A549 (cell line): ENCODE data around the gene RNPEP. TPM values are rescaled to one million over a fixed set of nuclear protein-coding genes. Genes with fewer than 3 reads are reported as not detected.
"Not testable (repeated sequence)": the region's sequence is repeated elsewhere in the genome, so short reads cannot be mapped to it uniquely, and the experiment has no call there.

Source experiments
- ATAC-seq, 2 experiments: fragments of 200-7000 bp in 1 of 2; fragments of >200 bp in 1 of 2; cut with Nextera tagmentation in 1 of 2; cut with Tn5 transposase in 1 of 2; 3 replicates each; pipeline versions ENCODE4 v1.8.0 to v1.9.1; 2018 to 2020; ENCODE audit warnings: mild to moderate bottlenecking in 1 of 2, moderate library complexity in 1 of 2
- CTCF ChIA-PET: fragments of 300-600 bp; sonication (Branson Sonifier 250); formaldehyde crosslinking; extraction: SDS; loops from one replicate; lab custom pipeline; 2021; ENCODE audit warnings: antibody characterized with exemption, inconsistent platforms; lab: Yijun Ruan, JAX
- POLR2A ChIA-PET: fragments of 350-600 bp; formaldehyde crosslinking; extraction: SDS; loops from one replicate; lab custom pipeline; 2021; ENCODE audit warnings: antibody characterized with exemption, inconsistent platforms; lab: Yijun Ruan, JAX
- DNase-seq, 2 experiments: peaks; one replicate each; pipeline versions ENCODE4 v3.0.0 to v3.0.0-alpha.2; 2011 to 2016; ENCODE audit warnings: low read depth in 1 of 2, low spot score in 1 of 2
- FAIRE-seq: peaks from 2 replicates; lab custom pipeline; 2011; peaks lifted over from hg19 to GRCh38; lab: Jason Lieb, UNC
- H3K27ac ChIP-seq, 2 experiments: fragments of >200 bp; sonication (Bioruptor Twin); formaldehyde crosslinking; 3 replicates each; pipeline ENCODE4 v1.5.1; 2016 to 2017
- H3K4me1 ChIP-seq: fragments of >200 bp; sonication (Bioruptor Twin); formaldehyde crosslinking; 3 replicates; pipeline ENCODE4 v1.6.1; 2016
- H3K4me2 ChIP-seq: fragments of >200 bp; sonication (Bioruptor Twin); formaldehyde crosslinking; 3 replicates; pipeline ENCODE4 v1.6.1; 2016
- H3K4me3 ChIP-seq: fragments of >200 bp; sonication (Bioruptor Twin); formaldehyde crosslinking; 3 replicates; pipeline ENCODE4 v1.5.1; 2016
- H3K9me3 ChIP-seq: fragments of >200 bp; sonication (Bioruptor Twin); formaldehyde crosslinking; 3 replicates; pipeline ENCODE4 v1.6.1; 2016
- ATOH8 ChIP-seq: fragments of 250-450 bp; sonication (Bioruptor Pico); IDR thresholded peaks from 2 replicates; pipeline ENCODE4 v1.5.0; 2020; ENCODE audit warnings: low read depth, mild to moderate bottlenecking, moderate library complexity
- CBX8 ChIP-seq: fragments of 200-600 bp; sonication (generic); IDR thresholded peaks from 2 replicates; pipeline ENCODE4 v1.6.1; 2016
- EHF ChIP-seq: fragments of 250-450 bp; sonication (Bioruptor Pico); IDR thresholded peaks from 2 replicates; pipeline ENCODE4 v1.5.0; 2020; ENCODE audit warnings: mild to moderate bottlenecking
- EP300 ChIP-seq, 2 experiments: fragments of >200 bp; sonication (Bioruptor Twin); formaldehyde crosslinking; IDR thresholded peaks; 2 replicates in 1 of 2; 3 replicates in 1 of 2; pipeline ENCODE4 v1.6.1; 2016 to 2017
- ESRRA ChIP-seq: fragments of 150-350 bp; IDR thresholded peaks from 2 replicates; pipeline ENCODE4 v1.6.1; 2014; ENCODE audit warnings: mild to moderate bottlenecking, low read length, borderline replicate concordance
- FOSL2 ChIP-seq, 2 experiments: fragments of 450-650 bp in 1 of 2; fragments of >200 bp in 1 of 2; sonication (Bioruptor Twin) in 1 of 2; formaldehyde crosslinking; IDR thresholded peaks; 2 replicates each; pipeline versions ENCODE4 v1.5.0 to v1.6.1; 2016 to 2020; ENCODE audit warnings: mild to moderate bottlenecking in 1 of 2, moderate library complexity in 1 of 2
- FOXS1 ChIP-seq: fragments of 250-450 bp; sonication (Bioruptor Pico); IDR thresholded peaks from 2 replicates; pipeline ENCODE4 v1.5.0; 2020; ENCODE audit warnings: mild to moderate bottlenecking, moderate library complexity
- GATA3 ChIP-seq: IDR thresholded peaks from 2 replicates; pipeline ENCODE4 v1.6.1; 2012; ENCODE audit warnings: borderline replicate concordance
- HDAC2 ChIP-seq: fragments of 200-600 bp; sonication (generic); IDR thresholded peaks from 2 replicates; pipeline ENCODE4 v1.6.1; 2016
- HEYL ChIP-seq: fragments of 250-450 bp; sonication (Bioruptor Pico); IDR thresholded peaks from 2 replicates; pipeline ENCODE4 v1.8.0; 2021; ENCODE audit warnings: mild to moderate bottlenecking, moderate library complexity
- HOXA7 ChIP-seq: fragments of 250-450 bp; sonication (Bioruptor Pico); IDR thresholded peaks from 2 replicates; pipeline ENCODE4 v1.5.0; 2020; ENCODE audit warnings: mild to moderate bottlenecking, moderate library complexity
- HOXB13 ChIP-seq: fragments of 250-450 bp; sonication (Bioruptor Pico); IDR thresholded peaks from 2 replicates; pipeline ENCODE4 v1.5.0; 2020; ENCODE audit warnings: low read depth, mild to moderate bottlenecking, moderate library complexity
- KDM1A ChIP-seq: fragments of 200-600 bp; sonication (generic); IDR thresholded peaks from 2 replicates; pipeline ENCODE4 v1.6.1; 2016; ENCODE audit warnings: low read depth, mild to moderate bottlenecking
- MAFK ChIP-seq: fragments of 450-650 bp; IDR thresholded peaks from 2 replicates; pipeline ENCODE4 v1.6.1; 2014; ENCODE audit not compliant: partially characterized antibody
- MAZ ChIP-seq: fragments of 150-350 bp; IDR thresholded peaks from 2 replicates; pipeline ENCODE4 v1.6.1; 2014; ENCODE audit warnings: antibody characterized with exemption, low read depth, low read length, borderline replicate concordance
- NFE2L2 ChIP-seq: fragments of 150-350 bp; conservative IDR thresholded peaks from 2 replicates; pipeline ENCODE4 v1.6.1; 2014; ENCODE audit warnings: low read length
- NR3C1 ChIP-seq: fragments of >200 bp; sonication (Bioruptor Twin); formaldehyde crosslinking; IDR thresholded peaks from 3 replicates; pipeline ENCODE4 v1.6.1; 2017
- PBX3 ChIP-seq: IDR thresholded peaks from 2 replicates; pipeline ENCODE4 v1.6.1; 2012
- RAD21 ChIP-seq, 2 experiments: fragments of >200 bp in 1 of 2; sonication (Bioruptor Twin) in 1 of 2; formaldehyde crosslinking in 1 of 2; IDR thresholded peaks in 1 of 2; conservative IDR thresholded peaks in 1 of 2; 2 replicates in 1 of 2; 3 replicates in 1 of 2; pipeline ENCODE4 v1.6.1; 2012 to 2018; ENCODE audit warnings: inconsistent platforms in 1 of 2
- RNF2 ChIP-seq: fragments of 200-600 bp; sonication (generic); IDR thresholded peaks from 2 replicates; pipeline ENCODE4 v1.6.1; 2016; ENCODE audit warnings: low read depth, mild to moderate bottlenecking, antibody characterized with exemption, moderate library complexity, borderline replicate concordance
- SMC3 ChIP-seq: fragments of >200 bp; sonication (Bioruptor Twin); formaldehyde crosslinking; IDR thresholded peaks from 3 replicates; pipeline ENCODE4 v1.6.1; 2018; ENCODE audit warnings: inconsistent platforms
- TFCP2L1 ChIP-seq: fragments of 250-450 bp; sonication (Bioruptor Pico); IDR thresholded peaks from 2 replicates; pipeline ENCODE4 v1.5.0; 2021; ENCODE audit warnings: mild to moderate bottlenecking
- TP53 ChIP-seq: fragments of 250-450 bp; sonication (Bioruptor Pico); IDR thresholded peaks from 2 replicates; pipeline ENCODE4 v1.5.0; 2021; ENCODE audit warnings: mild to moderate bottlenecking, moderate library complexity
- ZNF302 ChIP-seq: fragments of 250-450 bp; sonication (Bioruptor Pico); IDR thresholded peaks from 2 replicates; pipeline ENCODE4 v1.9.0; 2021; ENCODE audit warnings: inconsistent platforms, mild to moderate bottlenecking, moderate library complexity
- ZSCAN20 ChIP-seq: fragments of 250-450 bp; sonication (Bioruptor Pico); IDR thresholded peaks from 2 replicates; pipeline ENCODE4 v1.8.0; 2022; ENCODE audit warnings: mild to moderate bottlenecking, moderate library complexity
- whole genome bisulfite sequencing: methylation state at CpG from one replicate; pipeline ENCODE4 v1.1.6; 2017; ENCODE audit errors: missing lambda C conversion rate; 5-methylcytosine and 5-hydroxymethylcytosine counted together
- polyA plus RNA-seq, 4 experiments: library from polyadenylated mRNA; depleted of rRNA in 3 of 4; stranded (reverse); fragments of >200 nt; fragmentation: RNase III in 1 of 4; extraction: RNeasy Plus Mini Kit Qiagen cat#74134 plus additional on column Dnase treatment in 1 of 4; gene quantifications; 2 replicates in 3 of 4; 3 replicates in 1 of 4; pipeline ENCODE4 v1.2.3, GENCODE V29; 2011 to 2017
- TF ChIP-seq, protein P1 (sequence below): fragments of 450-650 bp; IDR thresholded peaks from 2 replicates; pipeline ENCODE4 v1.6.1; 2014; ENCODE audit warnings: antibody characterized with exemption
- TF ChIP-seq, protein P2 (sequence below): IDR thresholded peaks from 2 replicates; pipeline ENCODE4 v1.6.1; 2012

Gene RNPEP
- polyA plus RNA-seq, 2 of the 4 experiments (the other 2 are of a cell fraction): 71.1 to 87.6 TPM

GRCh38 chr1:202018468-202019234, 36.2 kb downstream of the RNPEP start (continued):
- TF ChIP-seq, protein P1, sequence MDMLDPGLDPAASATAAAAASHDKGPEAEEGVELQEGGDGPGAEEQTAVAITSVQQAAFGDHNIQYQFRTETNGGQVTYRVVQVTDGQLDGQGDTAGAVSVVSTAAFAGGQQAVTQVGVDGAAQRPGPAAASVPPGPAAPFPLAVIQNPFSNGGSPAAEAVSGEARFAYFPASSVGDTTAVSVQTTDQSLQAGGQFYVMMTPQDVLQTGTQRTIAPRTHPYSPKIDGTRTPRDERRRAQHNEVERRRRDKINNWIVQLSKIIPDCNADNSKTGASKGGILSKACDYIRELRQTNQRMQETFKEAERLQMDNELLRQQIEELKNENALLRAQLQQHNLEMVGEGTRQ: peak; percentile 82
- peak; percentile 65; the same call in 1 of the 2 replicates for TF ChIP-seq MAZ
- TF ChIP-seq ESRRA: 0 out of 2 replicates have a peak, but pooled peaks have one; percentile 53
- TF ChIP-seq NR3C1: no peak
- TF ChIP-seq NFE2L2: no peak
- TF ChIP-seq HDAC2: no peak
- peak; percentile 16 for TF ChIP-seq TFCP2L1 (CRISPR knock-in tag)
- peak; percentile 42; the same call in 2 of the 3 replicates for TF ChIP-seq SMC3
- no peak; the same call in 1 of the 2 replicates for TF ChIP-seq ATOH8 (CRISPR knock-in tag)
- TF ChIP-seq HOXB13 (CRISPR knock-in tag): no peak

GRCh38 chr1:202019235-202019558, 36.7 kb downstream of the RNPEP start:
- not testable (repeated sequence) for H3K9me3 ChIP-seq, H3K4me3 ChIP-seq, DNase-seq, ATAC-seq, FAIRE-seq
- TF ChIP-seq HOXA7 (CRISPR knock-in tag) (peak; percentile 12; the same call in 1 of the 2 replicates), SMC3 (0 out of 3 replicates have a peak, but pooled peaks have one; percentile 2), RAD21 (conservative IDR thresholded peaks at IDR 0.05 in 1 of 2, IDR thresholded peaks at IDR 0.05 in 1 of 2) (0 out of 5 replicates have a peak, but pooled peaks of 1 of the 2 experiments have one; percentile 4), ATOH8 (CRISPR knock-in tag) (peak; percentile 90), ZNF302 (peak; percentile 44; the same call in 1 of the 2 replicates), EHF (CRISPR knock-in tag) (peak; percentile 94), HOXB13 (CRISPR knock-in tag) (peak; percentile 94), FOXS1 (peak; percentile 28; the same call in 1 of the 2 replicates)
- Histone ChIP-seq H3K27ac (peak overlapping the region; percentile 93 to 94), H3K4me2 (peak overlapping the region; percentile 88), H3K4me1 (peaks cover 91% of the 10 kb centered on the region)
- CTCF ChIA-PET: interaction anchor here (0.6 to 46.8 kb wide), 3 partner anchors 12 to 106 kb away, joined by 3 to 1624 read pairs (median 4); partner anchors contain the start of gene GPR37L1
- POLR2A ChIA-PET: interaction anchor here (2.9 kb wide), 1 partner anchor 9 kb away, joined by 14 read pairs; the partner anchor contains the start of gene ELF3
- whole genome bisulfite sequencing: 28% methylated on average over 8 of the region's 8 CpGs

DNA sequence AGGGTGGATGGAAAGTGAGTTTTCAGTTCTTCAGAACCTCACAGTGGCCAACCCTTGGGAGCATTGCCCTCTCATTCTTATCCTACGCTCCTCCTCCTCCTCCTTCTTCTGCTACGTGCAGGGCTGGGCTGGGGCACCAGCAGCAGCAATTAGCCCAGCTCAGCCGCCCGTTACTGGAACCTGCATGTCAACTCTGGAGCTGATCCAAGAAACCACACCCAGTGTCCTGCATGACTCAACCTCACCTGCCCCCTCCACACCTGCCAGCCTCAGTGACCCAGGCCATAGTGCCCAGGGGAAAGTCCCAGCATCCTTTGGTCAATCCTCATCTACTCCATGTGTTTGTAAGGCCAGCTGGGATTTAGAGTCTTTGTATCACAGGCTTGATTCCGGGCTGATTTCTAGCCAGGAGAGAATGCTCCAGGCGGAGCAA, 40.6 kb downstream of the RNPEP start:
- H3K9me3 ChIP-seq: no peaks in the 10 kb centered on the region
- ChIA-PET POLR2A (interaction anchor here (1.1 to 4.1 kb wide), 4 partner anchors 10 to 35 kb away, joined by 3 to 35 read pairs (median 8); partner anchors contain the start of gene ELF3), CTCF (interaction anchor here (1.2 to 46.8 kb wide), 5 partner anchors 12 to 103 kb away, joined by 4 to 1624 read pairs (median 6); partner anchors contain the start of genes ELF3 and GPR37L1)
- ATAC-seq: peak in 1 of 2 experiments; percentile 6; a peak in 3 of 6 replicates
- H3K4me1 ChIP-seq: peaks cover 63% of the 10 kb centered on the region
- 16% methylated on average over 6 of the region's 6 CpGs for WGBS
- DNase-seq: peak in 1 of 2 experiments; percentile 90
- peak overlapping the region; percentile 77 to 93 for H3K27ac ChIP-seq
- no peak for FAIRE-seq
- peak overlapping the region; percentile 71 for H3K4me2 ChIP-seq
- no peak overlapping the region for H3K4me3 ChIP-seq
- TF ChIP-seq CBX8: no peak
- peak; percentile 81 for TF ChIP-seq ATOH8 (CRISPR knock-in tag)
- TF ChIP-seq KDM1A: no peak
- TF ChIP-seq TP53 (CRISPR knock-in tag): 0 out of 2 replicates have a peak, but pooled peaks have one; percentile 58
- peak; percentile 18; the same call in 1 of the 2 replicates for TF ChIP-seq GATA3
- peak; percentile 97; the same call in 1 of the 2 replicates for TF ChIP-seq HOXB13 (CRISPR knock-in tag)
- TF ChIP-seq RNF2: no peak
- TF ChIP-seq, protein P2, sequence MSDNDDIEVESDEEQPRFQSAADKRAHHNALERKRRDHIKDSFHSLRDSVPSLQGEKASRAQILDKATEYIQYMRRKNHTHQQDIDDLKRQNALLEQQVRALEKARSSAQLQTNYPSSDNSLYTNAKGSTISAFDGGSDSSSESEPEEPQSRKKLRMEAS: peak; percentile 60; the same call in 1 of the 2 replicates
- no peak for TF ChIP-seq NFE2L2
- TF ChIP-seq PBX3: no peak
- no peak for TF ChIP-seq MAFK
- peak in 1 of 2 experiments; percentile 46; a peak in 1 of 5 replicates for TF ChIP-seq EP300 (IDR thresholded peaks at IDR 0.05)
- peak; percentile 90 for TF ChIP-seq ZNF302
- peak; percentile 92; the same call in 1 of the 2 replicates for TF ChIP-seq FOXS1
- TF ChIP-seq SMC3: no peak
- TF ChIP-seq HOXA7 (CRISPR knock-in tag): peak; percentile 83
- no peak for TF ChIP-seq FOSL2 (IDR thresholded peaks at IDR 0.05)
- TF ChIP-seq FOSL2 (CRISPR knock-in tag; IDR thresholded peaks at IDR 0.05): peak; percentile 80
- TF ChIP-seq EHF (CRISPR knock-in tag): peak; percentile 96
- peak; percentile 94 for TF ChIP-seq ZSCAN20 (CRISPR knock-in tag)
- TF ChIP-seq HEYL (CRISPR knock-in tag): peak; percentile 93
